Colonic mucosa (tissue), 4 donors: ENCODE results near the gene KLF11. TPM values are rescaled to one million over a fixed set of nuclear protein-coding genes. Genes with fewer than 3 reads are reported as not detected.

Experiments used
- DNase-seq: peaks from one replicate; pipeline ENCODE4 v3.0.0-alpha.2; 2020
- H3K27ac ChIP-seq: fragments of 200-600 bp; one replicate; pipeline ENCODE4 v1.8.0; 2021
- H3K27me3 ChIP-seq: fragments of 200-600 bp; one replicate; pipeline ENCODE4 v1.8.0; 2021
- H3K36me3 ChIP-seq: fragments of 200-600 bp; one replicate; pipeline ENCODE4 v1.8.0; 2021
- H3K4me1 ChIP-seq: fragments of 200-600 bp; one replicate; pipeline ENCODE4 v1.8.0; 2021; ENCODE audit warnings: mild to moderate bottlenecking
- H3K4me3 ChIP-seq: fragments of 200-600 bp; one replicate; pipeline ENCODE4 v1.8.0; 2021
- H3K9ac ChIP-seq, 2 donors: one replicate each; pipeline ENCODE4 v1.7.0; 2013; ENCODE audit warnings: control low read depth in 2 of 2, low read depth in 2 of 2, low read length in 2 of 2
- H3K9me3 ChIP-seq: fragments of 200-600 bp; one replicate; pipeline ENCODE4 v1.8.0; 2021
- intact Hi-C: fragments of 100-400 bp; cut with DNase I; formaldehyde crosslinking; loops from one replicate; pipeline ENCODE4 v1.14.1; 2022
- total RNA-seq, 2 donors: library from RNA; stranded (reverse); fragmentation: NEBNext Ultra II Directional in 1 of 2; extraction: Animal tissue kit (Norgen Biotek cat#: 25700) in 1 of 2; gene quantifications; one replicate each; pipeline ENCODE4 v1.2.1, GENCODE V29; 2021
- TF ChIP-seq, protein P1 (sequence below): fragments of 200-600 bp; IDR thresholded peaks from one replicate; pipeline ENCODE4 v1.8.0; 2022; ENCODE audit warnings: antibody characterized with exemption, mild to moderate bottlenecking
- donor health status: healthy.
- donor health status: DM: no; HTN: no; CAD: no.
- donor health status: DM: no; HTN: no; CAD: no.

KLF11 gene
- total RNA-seq, 2 donors from 2014 or later: 6.6 to 11.2 TPM

DNA sequence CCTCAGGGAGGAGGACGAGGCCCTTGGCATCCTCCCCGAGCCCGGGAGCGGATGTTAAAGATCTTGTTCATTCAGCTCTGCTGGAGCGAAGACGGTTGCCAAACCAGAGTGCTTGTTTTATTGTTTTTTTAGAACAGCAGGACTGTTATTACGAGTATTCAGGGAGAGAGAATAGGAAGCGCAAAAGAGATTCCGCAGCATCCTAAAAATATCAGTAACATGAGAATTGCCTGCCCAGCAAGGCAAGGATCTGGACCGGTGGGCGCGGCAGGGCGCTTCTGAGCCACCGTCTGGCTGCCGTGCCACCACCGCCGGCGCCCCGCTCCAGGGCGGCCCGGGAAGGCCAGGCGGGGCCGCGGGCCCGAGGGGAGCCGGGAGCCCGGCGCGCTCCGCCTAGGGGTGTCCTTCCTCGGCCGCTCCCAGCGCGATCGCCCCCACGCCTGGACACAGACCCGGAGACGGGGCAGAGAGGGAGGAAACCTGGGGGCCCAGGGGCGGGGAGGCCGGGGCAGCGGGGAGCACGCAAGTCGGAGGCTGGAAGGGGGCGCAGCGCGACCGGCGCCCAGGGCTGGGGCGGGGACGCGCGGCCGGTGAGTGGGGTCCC, 36.0 kb downstream of the KLF11 start:
- intact Hi-C loops: no loop called here
- Histone ChIP-seq H3K27ac (peak overlapping the region; percentile 57), H3K9ac (peak overlapping the region; percentile 51 to 52), H3K9me3 (no peaks in the 10 kb centered on the region), H3K4me3 (peak overlapping the region; percentile 48), H3K36me3 (no peaks in the 10 kb centered on the region), H3K27me3 (peaks cover 40% of the 10 kb centered on the region), H3K4me1 (peaks cover 5% of the 10 kb centered on the region)
- DNase-seq: no peak
- TF ChIP-seq, protein P1, sequence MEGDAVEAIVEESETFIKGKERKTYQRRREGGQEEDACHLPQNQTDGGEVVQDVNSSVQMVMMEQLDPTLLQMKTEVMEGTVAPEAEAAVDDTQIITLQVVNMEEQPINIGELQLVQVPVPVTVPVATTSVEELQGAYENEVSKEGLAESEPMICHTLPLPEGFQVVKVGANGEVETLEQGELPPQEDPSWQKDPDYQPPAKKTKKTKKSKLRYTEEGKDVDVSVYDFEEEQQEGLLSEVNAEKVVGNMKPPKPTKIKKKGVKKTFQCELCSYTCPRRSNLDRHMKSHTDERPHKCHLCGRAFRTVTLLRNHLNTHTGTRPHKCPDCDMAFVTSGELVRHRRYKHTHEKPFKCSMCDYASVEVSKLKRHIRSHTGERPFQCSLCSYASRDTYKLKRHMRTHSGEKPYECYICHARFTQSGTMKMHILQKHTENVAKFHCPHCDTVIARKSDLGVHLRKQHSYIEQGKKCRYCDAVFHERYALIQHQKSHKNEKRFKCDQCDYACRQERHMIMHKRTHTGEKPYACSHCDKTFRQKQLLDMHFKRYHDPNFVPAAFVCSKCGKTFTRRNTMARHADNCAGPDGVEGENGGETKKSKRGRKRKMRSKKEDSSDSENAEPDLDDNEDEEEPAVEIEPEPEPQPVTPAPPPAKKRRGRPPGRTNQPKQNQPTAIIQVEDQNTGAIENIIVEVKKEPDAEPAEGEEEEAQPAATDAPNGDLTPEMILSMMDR: no peak

DNA sequence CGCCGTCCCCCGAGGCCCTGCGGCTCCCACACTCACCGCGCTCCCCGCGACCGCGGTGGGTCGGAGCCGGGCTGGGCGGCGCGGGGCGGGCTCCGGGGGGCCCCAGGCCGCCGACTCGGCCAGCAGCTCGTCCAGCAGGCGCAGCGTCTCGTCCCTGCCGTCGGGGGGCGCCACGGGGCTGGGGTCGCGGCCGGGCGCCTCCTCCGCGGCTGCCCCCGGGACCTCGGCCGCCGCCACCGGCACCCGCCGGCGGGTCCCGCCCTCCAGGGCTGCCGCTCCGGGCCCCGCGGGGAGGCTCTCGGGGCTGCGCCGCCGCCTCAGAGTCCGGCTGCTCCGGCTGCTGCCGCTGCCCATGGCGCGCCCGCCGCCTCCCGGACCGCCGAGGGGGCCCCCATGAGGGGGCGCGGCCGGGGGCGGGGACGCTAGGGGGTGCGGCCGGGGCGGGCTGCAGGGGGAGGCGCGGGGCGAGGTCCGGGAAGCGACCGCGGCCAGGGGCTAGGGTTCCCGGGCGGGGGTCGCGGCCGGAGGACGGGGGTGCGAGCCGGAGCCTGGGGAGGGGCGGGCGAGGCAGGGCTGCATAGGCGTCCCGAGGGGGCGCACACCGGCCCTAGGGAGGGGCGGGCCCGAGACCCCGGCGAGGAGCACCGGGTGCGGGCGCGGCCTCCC, 36.7 kb downstream of the KLF11 start, which contains the start of gene CYS1:
TSS of gene CYS1 (minus strand) at position 542 of the 666 bp plus-strand sequence. CDS start at position 354, 188 bp downstream.
- intact Hi-C loops: no loop called here
- peak within 1 kb of the TSS; percentile 51 to 52 for H3K9ac ChIP-seq
- H3K4me3 ChIP-seq: peak within 1 kb of the TSS; percentile 48
- no peak for DNase-seq
- H3K9me3 ChIP-seq: no peaks in the 10 kb centered on the region
- no peaks in the 10 kb centered on the region for H3K36me3 ChIP-seq
- H3K4me1 ChIP-seq: peaks cover 5% of the 10 kb centered on the region
- peaks cover 40% of the 10 kb centered on the region for H3K27me3 ChIP-seq
- H3K27ac ChIP-seq: peak within 1 kb of the TSS; percentile 57
- TF ChIP-seq, protein P1: no peak

DNA sequence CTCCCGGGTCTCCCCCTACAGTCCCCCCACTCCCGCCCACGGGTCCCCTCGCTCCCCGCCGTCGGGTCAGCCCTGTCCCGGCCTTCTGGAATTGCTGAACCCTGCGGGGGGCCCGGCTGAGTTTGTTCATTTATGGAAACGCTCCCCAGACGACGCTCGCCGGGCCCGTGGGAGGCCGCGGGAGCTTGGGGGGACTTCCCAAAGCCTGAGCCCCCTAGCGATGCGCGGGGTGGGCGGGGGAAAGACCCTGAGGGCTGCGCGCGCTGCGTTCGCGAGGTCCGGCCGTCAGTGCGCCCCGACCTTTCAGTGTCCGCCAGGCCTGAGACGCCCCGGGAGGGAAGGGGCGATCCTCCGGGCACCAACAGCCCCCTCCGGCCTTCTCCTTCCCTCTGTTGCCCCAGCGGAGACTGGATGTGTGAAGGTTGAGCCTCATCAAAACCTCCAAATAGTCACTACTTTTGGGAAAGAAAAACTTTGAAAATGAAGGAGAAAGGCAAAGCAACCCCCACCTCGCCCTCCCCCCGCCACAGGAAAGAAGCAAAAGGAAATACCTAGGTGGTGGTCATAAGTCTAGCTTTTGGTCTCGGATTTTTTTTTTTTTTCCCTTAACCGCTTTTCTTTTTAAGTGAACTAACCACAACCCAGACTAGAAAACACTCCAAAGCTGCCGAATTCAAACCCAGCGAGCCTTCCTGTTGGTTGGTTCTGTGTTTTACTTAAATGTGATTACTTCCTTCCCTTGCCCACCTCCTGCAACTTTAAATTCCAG, 37.4 kb downstream of the KLF11 start:
- intact Hi-C loops: no loop called here
- Histone ChIP-seq H3K4me1 (peaks cover 5% of the 10 kb centered on the region), H3K27ac (no peak overlapping the region)

DNA sequence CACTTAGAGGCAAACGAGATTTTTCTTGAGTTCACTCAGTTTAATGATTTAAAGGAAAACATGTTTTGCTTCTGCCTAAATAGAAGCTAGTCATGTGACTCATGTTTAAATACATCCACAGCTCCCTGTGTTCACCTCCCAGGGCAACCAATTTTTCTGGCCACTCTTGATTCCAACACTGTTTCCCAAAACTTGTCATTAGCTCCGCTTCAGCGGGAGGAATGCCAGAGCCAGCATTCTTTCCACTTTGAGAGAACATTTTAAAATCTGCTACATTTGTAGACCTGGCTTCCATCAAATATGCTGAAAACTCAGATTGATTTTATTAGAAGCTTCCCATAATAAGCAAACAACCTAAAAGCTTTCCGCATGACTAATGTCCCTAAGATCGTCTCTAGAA, 39.7 kb downstream of the KLF11 start:
- intact Hi-C loops: no loop called here
- Histone ChIP-seq H3K4me1 (peaks cover 5% of the 10 kb centered on the region), H3K27ac (no peak overlapping the region), H3K9me3 (no peaks in the 10 kb centered on the region), H3K9ac (no peak overlapping the region), H3K4me3 (no peak overlapping the region), H3K27me3 (peaks cover 38% of the 10 kb centered on the region), H3K36me3 (no peaks in the 10 kb centered on the region)
- TF ChIP-seq, protein P1: no peak
- no peak for DNase-seq

More for the DNA sequence above, 37.4 kb downstream of the KLF11 start:
- Histone ChIP-seq H3K9me3 (no peaks in the 10 kb centered on the region), H3K36me3 (no peaks in the 10 kb centered on the region), H3K4me3 (peak overlapping the region; percentile 35), H3K9ac (peak overlapping the region in 1 of 2 donors; percentile 7), H3K27me3 (peaks cover 40% of the 10 kb centered on the region)
- DNase-seq: no peak
- TF ChIP-seq, protein P1: no peak

DNA sequence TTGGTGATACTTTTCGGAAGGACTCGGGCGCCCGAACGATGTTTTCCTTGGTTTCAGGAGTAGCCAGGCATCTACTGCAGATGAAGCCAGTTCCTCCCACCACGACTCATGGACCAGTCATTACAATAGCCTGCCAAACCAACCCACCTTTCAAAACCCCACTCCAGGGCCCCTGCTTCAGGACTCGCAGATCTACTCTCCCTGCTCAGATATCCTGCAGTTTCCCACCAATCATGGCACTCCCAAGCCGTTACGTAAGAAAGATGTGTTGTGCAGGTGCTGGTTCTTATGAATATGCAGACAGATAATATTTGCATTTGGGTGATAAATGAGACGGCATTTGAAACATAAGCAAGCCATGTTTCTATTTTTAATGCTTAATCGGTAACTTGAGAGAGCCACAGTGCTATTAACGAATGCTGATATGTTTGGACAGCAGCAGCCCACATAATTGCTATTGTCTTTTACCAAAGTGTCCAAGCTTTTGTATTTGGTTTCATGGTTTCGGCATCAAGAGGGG, 40.4 kb downstream of the KLF11 start:
- Histone ChIP-seq H3K9ac (no peak overlapping the region), H3K4me1 (peaks cover 5% of the 10 kb centered on the region), H3K27ac (no peak overlapping the region), H3K9me3 (no peaks in the 10 kb centered on the region), H3K27me3 (peaks cover 31% of the 10 kb centered on the region), H3K36me3 (no peaks in the 10 kb centered on the region), H3K4me3 (no peak overlapping the region)
- TF ChIP-seq, protein P1: no peak
- intact Hi-C loops: no loop called here
- DNase-seq: no peak
